ENCODE results near the gene ZNF621. TPM values are rescaled to one million over a fixed set of nuclear protein-coding genes. Genes with fewer than 3 reads are reported as not detected.
"Not testable (repeated sequence)": the region's sequence is repeated elsewhere in the genome, so short reads cannot be mapped to it uniquely, and the experiment has no call there.

ZNF621 gene
- total RNA-seq, 3 donors from 2014 or later: 16.4 to 24.9 (median 17.3) TPM

DNA sequence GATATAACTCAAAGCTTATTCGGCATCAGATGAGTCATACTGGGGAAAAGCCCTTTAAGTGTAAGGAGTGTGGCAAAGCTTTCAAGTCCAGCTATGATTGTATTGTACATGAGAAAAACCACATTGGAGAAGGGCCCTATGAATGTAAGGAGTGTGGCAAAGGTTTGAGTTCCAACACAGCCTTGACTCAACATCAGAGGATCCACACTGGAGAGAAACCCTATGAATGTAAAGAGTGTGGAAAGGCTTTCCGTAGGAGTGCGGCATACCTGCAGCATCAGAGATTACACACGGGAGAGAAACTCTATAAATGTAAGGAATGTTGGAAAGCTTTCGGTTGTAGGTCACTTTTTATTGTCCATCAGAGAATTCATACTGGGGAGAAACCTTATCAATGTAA is 7.5 kb downstream of the ZNF621 start:
- Histone ChIP-seq H3K4me1 (no peaks in the 10 kb centered on the region), H3K36me3 (peaks cover 33% of the 10 kb centered on the region), H3K27ac (no peak overlapping the region), H3K4me3 (no peak overlapping the region), H3K27me3 (no peaks in the 10 kb centered on the region), H3K9me3 (peaks cover 23 to 27% of the 10 kb centered on the region in 2 donors)
- intact Hi-C loops (cut with DNase I; ENCODE audit: low total_unique reads): no loop called here
- no peak for DNase-seq (ENCODE audit: low spot score in 2 of 2)
- TF ChIP-seq, protein P1, sequence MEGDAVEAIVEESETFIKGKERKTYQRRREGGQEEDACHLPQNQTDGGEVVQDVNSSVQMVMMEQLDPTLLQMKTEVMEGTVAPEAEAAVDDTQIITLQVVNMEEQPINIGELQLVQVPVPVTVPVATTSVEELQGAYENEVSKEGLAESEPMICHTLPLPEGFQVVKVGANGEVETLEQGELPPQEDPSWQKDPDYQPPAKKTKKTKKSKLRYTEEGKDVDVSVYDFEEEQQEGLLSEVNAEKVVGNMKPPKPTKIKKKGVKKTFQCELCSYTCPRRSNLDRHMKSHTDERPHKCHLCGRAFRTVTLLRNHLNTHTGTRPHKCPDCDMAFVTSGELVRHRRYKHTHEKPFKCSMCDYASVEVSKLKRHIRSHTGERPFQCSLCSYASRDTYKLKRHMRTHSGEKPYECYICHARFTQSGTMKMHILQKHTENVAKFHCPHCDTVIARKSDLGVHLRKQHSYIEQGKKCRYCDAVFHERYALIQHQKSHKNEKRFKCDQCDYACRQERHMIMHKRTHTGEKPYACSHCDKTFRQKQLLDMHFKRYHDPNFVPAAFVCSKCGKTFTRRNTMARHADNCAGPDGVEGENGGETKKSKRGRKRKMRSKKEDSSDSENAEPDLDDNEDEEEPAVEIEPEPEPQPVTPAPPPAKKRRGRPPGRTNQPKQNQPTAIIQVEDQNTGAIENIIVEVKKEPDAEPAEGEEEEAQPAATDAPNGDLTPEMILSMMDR (IDR thresholded peaks at IDR 0.05): no peak
- no peak for TF ChIP-seq POLR2AphosphoS5 (IDR thresholded peaks at IDR 0.05)
- no peak for TF ChIP-seq POLR2A (IDR thresholded peaks at IDR 0.05)

DNA sequence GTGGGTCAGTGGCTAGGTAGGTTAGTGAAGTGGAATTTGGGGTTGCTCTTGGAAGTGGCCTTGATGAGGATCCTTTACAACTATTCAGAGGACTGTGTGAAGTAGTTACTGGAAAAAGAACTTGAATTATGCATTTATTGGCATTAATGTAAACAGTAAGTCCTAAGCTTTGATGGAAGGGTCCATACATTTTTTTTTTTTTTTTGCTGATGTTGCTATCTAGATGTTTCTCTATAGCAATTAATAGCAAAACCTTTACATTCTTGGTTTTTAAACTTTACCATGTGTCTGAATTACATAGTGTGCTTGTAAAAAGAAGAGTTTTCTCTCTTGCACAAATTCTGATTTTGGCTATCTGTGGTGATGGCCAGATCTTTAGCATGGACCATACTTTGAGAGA is 9.5 kb downstream of the ZNF621 start:
- peaks cover 36 to 43% of the 10 kb centered on the region in 2 donors for H3K9me3 ChIP-seq
- no peaks in the 10 kb centered on the region for H3K4me1 ChIP-seq
- no peaks in the 10 kb centered on the region for H3K27me3 ChIP-seq
- H3K4me3 ChIP-seq: no peak overlapping the region
- intact Hi-C loops (cut with DNase I; ENCODE audit: low total_unique reads): no loop called here
- DNase-seq (ENCODE audit: low spot score in 2 of 2): no peak
- no peak overlapping the region for H3K27ac ChIP-seq
- TF ChIP-seq POLR2A (IDR thresholded peaks at IDR 0.05) (no peak), POLR2AphosphoS5 (IDR thresholded peaks at IDR 0.05) (no peak)
- TF ChIP-seq, protein P1 (IDR thresholded peaks at IDR 0.05): no peak
- peaks cover 33% of the 10 kb centered on the region for H3K36me3 ChIP-seq

DNA sequence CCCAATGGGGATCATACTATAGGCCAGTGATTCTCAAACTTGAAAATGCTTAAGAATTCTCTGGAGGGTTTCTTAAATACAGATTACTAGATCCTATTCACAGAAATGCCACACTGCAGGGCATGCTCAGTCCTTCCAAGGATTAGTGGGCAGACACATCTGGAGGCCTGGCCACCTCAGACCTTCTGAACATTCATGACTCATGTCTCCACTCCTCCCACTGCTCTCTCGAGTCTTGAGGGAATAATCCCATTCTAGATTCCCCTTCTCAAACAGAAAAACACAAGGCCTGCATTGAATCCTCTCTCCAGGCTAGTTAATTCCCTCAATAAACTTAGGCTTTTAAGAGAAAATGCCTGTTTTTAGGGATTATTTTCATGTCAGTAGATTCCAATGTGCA is 22.1 kb downstream of the ZNF621 start:
- no peaks in the 10 kb centered on the region for H3K4me1 ChIP-seq
- H3K4me3 ChIP-seq: no peak overlapping the region
- H3K27me3 ChIP-seq: no peaks in the 10 kb centered on the region
- no peak overlapping the region for H3K27ac ChIP-seq
- no peaks in the 10 kb centered on the region for H3K9me3 ChIP-seq
- intact Hi-C loops (cut with DNase I; ENCODE audit: low total_unique reads): no loop called here
- H3K36me3 ChIP-seq: no peaks in the 10 kb centered on the region
- DNase-seq (ENCODE audit: low spot score in 2 of 2): no peak
- TF ChIP-seq POLR2AphosphoS5 (IDR thresholded peaks at IDR 0.05): no peak
- TF ChIP-seq, protein P1 (IDR thresholded peaks at IDR 0.05): no peak
- TF ChIP-seq POLR2A (IDR thresholded peaks at IDR 0.05): no peak

DNA sequence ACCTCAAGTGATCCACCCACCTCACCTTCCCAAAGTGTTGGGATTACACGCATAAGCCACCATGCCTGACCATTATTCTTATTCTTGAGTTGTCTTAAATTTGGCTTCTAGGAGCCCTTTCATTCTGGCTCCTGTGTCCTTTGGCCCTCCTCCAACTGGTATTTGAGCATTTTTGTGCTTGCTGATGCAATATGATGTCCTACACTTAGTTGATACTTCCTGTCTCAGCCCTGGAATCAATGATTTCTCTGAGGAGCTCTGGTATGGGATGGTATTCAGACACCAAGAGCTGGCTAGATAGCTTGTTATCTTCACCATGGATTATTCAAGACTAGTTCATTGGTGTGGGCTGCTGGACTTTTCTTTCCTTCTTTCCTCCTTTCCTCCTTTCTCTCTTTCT is 25.4 kb downstream of the ZNF621 start:
- Histone ChIP-seq H3K4me1 (no peaks in the 10 kb centered on the region), H3K4me3 (no peak overlapping the region), H3K27me3 (no peaks in the 10 kb centered on the region), H3K27ac (no peak overlapping the region), H3K9me3 (no peaks in the 10 kb centered on the region), H3K36me3 (no peaks in the 10 kb centered on the region)
- TF ChIP-seq, protein P1 (IDR thresholded peaks at IDR 0.05): no peak
- TF ChIP-seq POLR2A (IDR thresholded peaks at IDR 0.05) (no peak), POLR2AphosphoS5 (IDR thresholded peaks at IDR 0.05) (no peak)
- intact Hi-C loops (cut with DNase I; ENCODE audit: low total_unique reads): no loop called here
- no peak for DNase-seq (ENCODE audit: low spot score in 2 of 2)

DNA sequence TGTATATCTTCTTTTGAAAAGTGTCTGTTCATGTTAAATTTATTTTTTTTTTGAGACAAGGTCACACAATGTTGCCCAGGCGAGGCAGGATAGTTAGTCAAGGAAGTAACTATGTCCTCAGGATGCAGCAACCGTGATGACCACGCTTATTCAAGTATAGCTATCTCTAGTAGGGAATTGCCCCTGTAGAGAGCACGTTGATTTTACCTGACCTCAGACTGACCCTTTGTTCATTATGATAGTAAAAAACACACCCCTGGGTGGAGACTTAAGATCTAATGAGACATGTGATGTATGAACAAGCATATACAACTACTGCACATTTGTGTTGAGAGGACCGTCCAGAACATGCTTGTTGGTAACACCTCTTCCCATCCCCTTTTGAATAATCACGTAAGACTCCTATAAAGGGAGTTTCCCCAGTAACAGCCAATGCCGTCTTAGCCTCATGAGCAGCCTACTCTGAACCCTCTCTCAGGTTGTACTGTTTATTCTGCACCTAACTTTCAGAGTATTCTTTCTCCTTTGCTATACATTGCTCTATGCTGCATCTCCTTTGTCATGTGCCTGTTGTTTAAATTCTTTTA is 32.9 kb downstream of the ZNF621 start:
- Histone ChIP-seq H3K9me3 (no peaks in the 10 kb centered on the region), H3K4me3 (no peak overlapping the region), H3K27ac (no peak overlapping the region), H3K36me3 (no peaks in the 10 kb centered on the region), H3K27me3 (no peaks in the 10 kb centered on the region), H3K4me1 (no peaks in the 10 kb centered on the region)
- intact Hi-C loops (cut with DNase I; ENCODE audit: low total_unique reads): no loop called here
- no peak for DNase-seq (ENCODE audit: low spot score in 2 of 2)
- no peak for TF ChIP-seq POLR2AphosphoS5 (IDR thresholded peaks at IDR 0.05)

DNA sequence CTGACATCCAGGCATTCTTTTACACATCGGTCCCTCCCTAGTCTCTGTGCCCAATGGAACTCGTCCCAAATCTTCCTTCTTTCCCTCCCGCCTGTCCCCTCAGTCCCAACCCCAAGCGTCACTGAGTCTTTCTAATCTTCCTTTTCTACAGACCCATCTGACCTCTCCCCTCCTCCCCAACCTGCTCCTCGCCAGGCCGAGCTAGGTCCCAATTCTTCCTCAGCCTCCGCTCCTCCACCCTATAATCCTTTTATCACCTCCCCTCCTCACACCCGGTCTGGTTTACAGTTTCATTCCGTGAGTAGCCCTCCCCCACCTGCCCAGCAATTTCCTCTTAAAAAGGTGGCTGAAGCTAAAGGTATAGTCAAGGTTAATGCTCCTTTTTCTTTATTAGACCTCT is 37.7 kb downstream of the ZNF621 start:
- H3K4me1 ChIP-seq; H3K27ac ChIP-seq; H3K36me3 ChIP-seq; DNase-seq (ENCODE audit: low spot score in 2 of 2); H3K4me3 ChIP-seq; intact Hi-C loops (cut with DNase I; ENCODE audit: low total_unique reads); H3K9me3 ChIP-seq; H3K27me3 ChIP-seq: not testable (repeated sequence)

DNA sequence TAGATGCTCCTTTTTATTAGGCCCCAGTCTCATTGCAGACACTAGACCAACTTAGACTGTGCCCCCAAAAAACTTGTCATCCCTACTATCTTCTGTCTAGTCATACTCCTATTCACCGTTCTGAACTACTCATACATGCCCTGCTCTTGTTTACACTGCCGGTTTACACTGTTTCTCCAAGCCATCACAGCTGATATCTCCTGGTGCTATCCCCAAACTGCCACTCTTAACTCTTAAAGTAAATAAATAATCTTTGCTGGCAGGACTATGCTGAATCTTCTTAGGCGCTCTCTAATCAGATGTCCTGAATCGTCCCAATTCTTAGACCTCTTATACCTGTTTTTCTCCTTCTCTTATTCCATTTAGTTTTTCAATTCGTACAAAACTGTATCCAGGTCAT is 40.9 kb downstream of the ZNF621 start:
- H3K9me3 ChIP-seq; H3K36me3 ChIP-seq; intact Hi-C loops (cut with DNase I; ENCODE audit: low total_unique reads); DNase-seq (ENCODE audit: low spot score in 2 of 2); H3K4me1 ChIP-seq; H3K4me3 ChIP-seq; H3K27me3 ChIP-seq; H3K27ac ChIP-seq: not testable (repeated sequence)
